GM06990 (cell line): ENCODE measurements around the gene OPRL1.

Experiments used
- DNase-seq: peaks from one replicate; pipeline ENCODE4 v3.0.0-alpha.2; 2011; ENCODE audit not compliant: insufficient read length; ENCODE audit errors: extremely low read depth
- H3K27me3 ChIP-seq: replicated peaks from 2 replicates; pipeline ENCODE4 v1.6.0; 2011; ENCODE audit warnings: low read length; ENCODE audit not compliant: control insufficient read depth, insufficient read depth
- H3K36me3 ChIP-seq: 2 replicates; pipeline ENCODE4 v1.5.1; 2011; ENCODE audit warnings: low read length; ENCODE audit not compliant: control insufficient read depth, insufficient read depth
- H3K4me3 ChIP-seq: replicated peaks from 2 replicates; pipeline ENCODE4 v1.5.1; 2011; ENCODE audit warnings: low read depth, mild to moderate bottlenecking, control low read depth, low read length
- TF ChIP-seq, protein P1 (sequence below): IDR thresholded peaks from 2 replicates; pipeline ENCODE4 v1.5.1; 2011; ENCODE audit warnings: low read length, control low read depth, mild to moderate bottlenecking, inconsistent platforms; ENCODE audit not compliant: insufficient read depth, poor library complexity, severe bottlenecking

Gene OPRL1

DNA sequence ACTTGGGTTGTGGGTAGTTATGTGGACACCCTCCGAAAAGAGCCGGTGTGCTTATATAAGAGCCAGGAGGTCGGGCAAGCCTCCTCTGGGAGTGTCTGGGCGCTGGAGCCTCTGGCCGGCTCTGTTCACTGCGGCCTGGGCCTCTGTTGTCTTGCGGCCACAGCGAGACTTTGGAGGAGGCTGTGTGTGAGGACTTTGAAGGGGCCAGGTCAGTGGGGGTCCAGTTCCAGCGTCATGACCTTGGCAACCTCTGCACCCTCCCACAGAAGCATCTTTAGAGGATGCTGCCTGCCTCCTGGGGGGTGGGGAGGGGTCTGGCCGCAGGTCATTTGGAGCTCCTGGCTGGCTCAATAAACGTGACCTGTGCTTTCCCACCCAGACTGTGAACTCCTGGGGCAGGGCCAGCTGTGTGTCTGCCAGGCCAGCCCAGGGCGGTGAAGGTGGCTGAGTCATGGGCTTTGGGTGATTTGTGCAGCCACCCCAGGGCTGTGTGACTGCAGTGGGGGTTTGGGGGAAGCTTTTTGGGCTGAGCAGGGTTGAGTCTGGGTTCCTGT lies 15.7 kb upstream of the OPRL1 start:
- Histone ChIP-seq H3K36me3 (no peaks in the 10 kb centered on the region), H3K27me3 (no peaks in the 10 kb centered on the region), H3K4me3 (peak overlapping the region; percentile 79)
- DNase-seq, result no peak
- TF ChIP-seq, protein P1, sequence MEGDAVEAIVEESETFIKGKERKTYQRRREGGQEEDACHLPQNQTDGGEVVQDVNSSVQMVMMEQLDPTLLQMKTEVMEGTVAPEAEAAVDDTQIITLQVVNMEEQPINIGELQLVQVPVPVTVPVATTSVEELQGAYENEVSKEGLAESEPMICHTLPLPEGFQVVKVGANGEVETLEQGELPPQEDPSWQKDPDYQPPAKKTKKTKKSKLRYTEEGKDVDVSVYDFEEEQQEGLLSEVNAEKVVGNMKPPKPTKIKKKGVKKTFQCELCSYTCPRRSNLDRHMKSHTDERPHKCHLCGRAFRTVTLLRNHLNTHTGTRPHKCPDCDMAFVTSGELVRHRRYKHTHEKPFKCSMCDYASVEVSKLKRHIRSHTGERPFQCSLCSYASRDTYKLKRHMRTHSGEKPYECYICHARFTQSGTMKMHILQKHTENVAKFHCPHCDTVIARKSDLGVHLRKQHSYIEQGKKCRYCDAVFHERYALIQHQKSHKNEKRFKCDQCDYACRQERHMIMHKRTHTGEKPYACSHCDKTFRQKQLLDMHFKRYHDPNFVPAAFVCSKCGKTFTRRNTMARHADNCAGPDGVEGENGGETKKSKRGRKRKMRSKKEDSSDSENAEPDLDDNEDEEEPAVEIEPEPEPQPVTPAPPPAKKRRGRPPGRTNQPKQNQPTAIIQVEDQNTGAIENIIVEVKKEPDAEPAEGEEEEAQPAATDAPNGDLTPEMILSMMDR, result no peak

DNA sequence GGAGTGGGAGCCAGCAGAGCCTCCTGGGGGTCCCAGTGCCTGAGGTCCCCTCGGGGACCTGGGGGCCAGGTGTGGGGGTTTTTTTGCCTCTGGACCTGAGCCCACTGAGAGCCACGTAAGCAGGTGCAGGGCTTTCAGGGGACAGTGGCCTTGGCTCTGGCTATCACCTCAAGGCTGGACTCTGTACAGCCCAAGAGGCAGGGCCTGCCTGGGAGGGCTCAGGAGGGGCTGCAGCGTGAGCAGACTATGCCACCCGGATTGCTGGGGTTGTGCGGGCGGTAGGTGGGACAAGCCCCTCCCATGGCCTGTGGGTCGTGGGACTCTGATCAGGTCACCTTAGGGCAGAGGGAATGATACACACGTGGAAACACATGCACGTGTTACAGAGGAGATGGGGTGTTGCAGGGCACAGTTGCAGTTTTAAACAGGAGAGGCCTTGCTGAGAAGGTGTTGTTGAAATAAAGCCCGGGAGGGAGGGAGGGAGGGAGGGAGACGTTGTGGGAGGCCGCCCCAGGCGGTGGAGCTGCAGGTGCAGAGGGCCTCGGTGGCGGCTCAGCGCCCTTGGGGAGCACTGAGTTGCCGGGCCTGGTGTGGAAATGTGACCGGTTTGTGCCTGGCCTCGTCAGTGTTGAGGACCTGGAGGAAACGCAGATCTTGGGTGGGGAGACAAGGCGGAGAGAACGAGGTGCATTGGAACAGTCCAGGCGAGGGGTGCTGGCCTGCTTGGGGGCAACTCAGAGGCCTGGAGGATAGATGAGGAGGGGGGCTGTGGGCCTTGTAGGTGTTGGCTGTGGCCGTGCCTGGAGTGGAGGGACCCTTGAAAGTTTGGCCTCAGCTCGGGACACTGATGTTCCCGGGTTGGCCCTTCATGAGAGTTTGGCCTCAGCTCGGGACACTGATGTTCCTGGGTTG lies 14.6 kb upstream of the OPRL1 start:
- H3K36me3 ChIP-seq, result no peaks in the 10 kb centered on the region
- no peaks in the 10 kb centered on the region for H3K27me3 ChIP-seq
- no peak for DNase-seq
- H3K4me3 ChIP-seq, result no peak overlapping the region
- TF ChIP-seq, protein P1, result no peak

DNA sequence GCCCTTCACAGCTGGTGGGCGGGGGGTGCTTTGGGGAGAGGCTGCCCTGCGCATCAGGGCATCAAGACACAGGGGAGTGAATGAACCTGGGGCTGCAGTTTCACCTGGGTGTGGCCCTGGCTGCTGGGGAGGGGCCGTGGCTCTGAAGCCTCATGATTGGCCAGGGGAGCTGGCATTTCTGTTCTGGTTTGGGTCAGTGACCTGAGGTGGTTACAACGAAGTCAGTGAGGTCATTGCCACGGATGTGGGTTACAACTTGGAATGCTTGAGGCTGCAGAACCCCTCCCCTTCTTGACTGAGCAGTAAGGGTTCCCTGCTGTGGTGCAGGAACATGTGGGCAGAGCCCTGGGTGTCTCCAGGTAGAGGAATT lies 13.9 kb upstream of the OPRL1 start:
- TF ChIP-seq, protein P1, result no peak
- Histone ChIP-seq H3K36me3 (no peaks in the 10 kb centered on the region), H3K27me3 (no peaks in the 10 kb centered on the region), H3K4me3 (no peak overlapping the region)
- DNase-seq, result peak; percentile 83

DNA sequence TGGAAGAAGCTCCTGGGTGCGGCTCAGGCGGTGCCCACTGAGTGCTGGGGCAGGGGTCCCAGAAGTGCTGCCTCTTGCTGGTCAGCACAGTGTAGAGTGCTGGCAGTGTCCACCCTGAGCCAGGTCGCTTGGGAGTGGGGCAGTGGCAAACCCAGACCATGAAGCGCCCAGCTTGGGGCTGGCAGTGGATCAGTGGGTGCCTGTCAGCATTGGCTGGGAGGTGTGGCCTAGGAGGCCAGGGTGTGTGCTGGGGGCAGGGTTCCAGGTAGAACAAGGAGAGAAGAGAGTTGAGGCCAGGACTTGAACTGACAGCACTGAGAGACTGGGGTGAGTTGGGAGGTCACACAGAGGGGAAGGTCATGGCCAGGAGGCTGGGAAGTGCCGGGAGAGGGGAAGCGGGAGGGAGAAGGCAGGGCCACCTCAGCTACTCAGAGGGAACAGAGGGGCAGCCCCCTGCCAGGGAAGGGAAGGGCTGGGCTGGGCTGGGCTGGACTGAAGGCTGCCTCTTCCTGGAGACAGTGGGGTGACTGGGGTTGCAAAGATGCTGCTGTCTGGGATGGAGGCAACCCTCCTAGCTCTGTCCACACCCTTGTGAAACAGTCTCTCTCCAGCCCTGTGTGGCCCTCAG lies 12.8 kb upstream of the OPRL1 start:
- no peak overlapping the region for H3K4me3 ChIP-seq
- no peak for DNase-seq
- H3K36me3 ChIP-seq, result peaks cover 5% of the 10 kb centered on the region
- TF ChIP-seq, protein P1, result no peak
- H3K27me3 ChIP-seq, result no peaks in the 10 kb centered on the region

DNA sequence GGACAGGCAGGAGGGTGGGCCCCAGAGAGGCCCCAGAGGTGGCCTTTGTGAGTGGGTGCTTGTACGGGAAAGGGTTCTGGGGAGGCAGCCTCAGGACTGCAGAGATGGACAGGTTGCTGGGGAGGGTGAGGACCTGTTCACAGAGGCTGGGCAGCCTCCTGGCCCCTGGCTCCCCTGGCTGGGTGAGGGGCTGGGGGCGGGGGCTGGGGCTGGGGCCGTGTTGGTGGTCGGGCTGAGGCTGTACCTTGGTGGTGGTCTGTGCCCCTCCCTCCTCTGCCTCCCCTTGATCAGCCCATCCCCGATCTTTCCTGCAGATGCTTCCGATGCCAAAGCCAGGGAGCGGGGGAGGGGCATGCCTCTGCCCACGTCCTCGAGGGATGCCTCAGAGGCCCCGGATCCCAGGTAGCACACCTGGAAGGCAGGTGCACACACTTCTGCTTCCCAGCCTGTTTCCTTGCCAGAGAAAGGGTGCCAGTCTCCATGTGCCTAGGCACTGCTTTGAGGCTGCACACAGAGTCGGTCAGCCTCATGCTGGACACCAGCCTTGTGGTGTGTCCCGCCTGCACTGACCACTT lies 12.1 kb upstream of the OPRL1 start:
- TF ChIP-seq, protein P1, result no peak
- peaks cover 6% of the 10 kb centered on the region for H3K36me3 ChIP-seq
- no peaks in the 10 kb centered on the region for H3K27me3 ChIP-seq
- no peak overlapping the region for H3K4me3 ChIP-seq
- DNase-seq, result no peak
